PC-3 (cell line): Measurements from ENCODE around the gene RGL4. TPM values are rescaled to one million over a fixed set of nuclear protein-coding genes. Genes with fewer than 3 reads are reported as not detected.

ENCODE experiments used
- ATAC-seq: fragments of 200-7000 bp; cut with Tn5 transposase; 2 replicates; pipeline ENCODE4 v1.9.1; 2020; ENCODE audit warnings: mild to moderate bottlenecking, moderate library complexity
- BruUV-seq: library from RNA; stranded (reverse); fragments of 400-500 nt; replicated peaks from 2 replicates; lab custom pipeline; 2021; lab: Mats Ljungman, UMichigan
- CTCF ChIA-PET: fragments of 300-600 bp; sonication (Branson Sonifier 250); formaldehyde crosslinking; loops from one replicate; lab custom pipeline; 2022; ENCODE audit warnings: antibody characterized with exemption; lab: Charles Lee
- POLR2A ChIA-PET: fragments of 300-600 bp; sonication (Branson Sonifier 250); formaldehyde crosslinking; loops from one replicate; lab custom pipeline; 2022; ENCODE audit warnings: antibody characterized with exemption; ENCODE audit not compliant: unreplicated experiment; lab: Charles Lee
- DNase-seq: peaks from one replicate; pipeline ENCODE4 v3.0.0-alpha.2; 2015
- H2AFZ ChIP-seq: fragments of 300-600 bp; sonication (generic); 2 replicates; pipeline ENCODE4 v1.6.0; 2016; ENCODE audit warnings: antibody characterized with exemption, low read length
- H3F3A ChIP-seq: fragments of 300-600 bp; sonication (generic); one replicate; pipeline ENCODE4 v1.6.0; 2017; ENCODE audit warnings: antibody characterized with exemption, low read length, control low read depth, mild to moderate bottlenecking; ENCODE audit not compliant: unreplicated experiment
- H3K27ac ChIP-seq: fragments of 300-600 bp; sonication (generic); 2 replicates; pipeline ENCODE4 v1.5.1; 2016; ENCODE audit warnings: mild to moderate bottlenecking, low read length
- H3K27me3 ChIP-seq: fragments of 300-600 bp; sonication (generic); 2 replicates; pipeline ENCODE4 v1.6.1; 2016; ENCODE audit warnings: low read length, mixed read lengths
- H3K36me3 ChIP-seq: fragments of 300-600 bp; sonication (generic); 2 replicates; pipeline ENCODE4 v1.6.1; 2016; ENCODE audit warnings: low read depth, mixed run types, low read length, mixed read lengths
- H3K4me1 ChIP-seq: fragments of 300-600 bp; sonication (generic); 2 replicates; pipeline ENCODE4 v1.5.1; 2016; ENCODE audit warnings: low read length; ENCODE audit not compliant: insufficient read depth
- H3K4me2 ChIP-seq: fragments of 300-600 bp; sonication (generic); 2 replicates; pipeline ENCODE4 v1.6.0; 2016; ENCODE audit warnings: low read length
- H3K4me3 ChIP-seq: fragments of 300-600 bp; sonication (generic); 2 replicates; pipeline ENCODE4 v1.5.1; 2016; ENCODE audit warnings: mild to moderate bottlenecking, low read length, mixed read lengths
- H3K79me2 ChIP-seq: fragments of 300-600 bp; sonication (generic); 2 replicates; pipeline ENCODE4 v1.6.1; 2017; ENCODE audit warnings: low read length, mixed read lengths
- H3K9ac ChIP-seq: fragments of 300-600 bp; sonication (generic); 2 replicates; pipeline ENCODE4 v1.6.0; 2016; ENCODE audit warnings: mild to moderate bottlenecking, low read length
- H3K9me2 ChIP-seq: fragments of 300-600 bp; sonication (generic); replicated peaks from 2 replicates; pipeline ENCODE4 v1.6.1; 2016; ENCODE audit warnings: mixed run types, low read length, mixed read lengths
- H3K9me3 ChIP-seq: fragments of 300-600 bp; sonication (generic); 2 replicates; pipeline ENCODE4 v1.6.1; 2016; ENCODE audit warnings: low read length, mixed read lengths
- H4K20me1 ChIP-seq: fragments of 300-600 bp; sonication (generic); 2 replicates; pipeline ENCODE4 v1.6.1; 2016; ENCODE audit warnings: low read length, mixed read lengths
- EZH2 ChIP-seq: fragments of 300-600 bp; sonication (generic); IDR thresholded peaks from one replicate; pipeline ENCODE4 v1.6.1; 2017; ENCODE audit warnings: antibody characterized with exemption, mild to moderate bottlenecking, low read length; ENCODE audit not compliant: unreplicated experiment
- EZH2phosphoT487 ChIP-seq: fragments of 300-600 bp; sonication (generic); IDR thresholded peaks from 2 replicates; pipeline ENCODE4 v1.6.1; 2018; ENCODE audit warnings: mild to moderate bottlenecking, antibody characterized with exemption, low read length, borderline replicate concordance
- intact Hi-C: fragments of 100-400 bp; cut with micrococcal nuclease; formaldehyde crosslinking; loops from 2 replicates; pipeline ENCODE4 v1.9.0; 2023
- total RNA-seq: library from RNA; depleted of rRNA; stranded (reverse); fragments of >200 nt; gene quantifications from 2 replicates; pipeline ENCODE4 v1.2.3, GENCODE V29; 2014
- TF ChIP-seq, protein P1 (sequence below): fragments of 300-600 bp; sonication (generic); conservative IDR thresholded peaks from 2 replicates; pipeline ENCODE4 v1.5.1; 2017; ENCODE audit warnings: antibody characterized with exemption, low read depth, mild to moderate bottlenecking, low read length

RGL4 gene
- total RNA-seq, 1 experiment from 2014 or later, result not detected

DNA sequence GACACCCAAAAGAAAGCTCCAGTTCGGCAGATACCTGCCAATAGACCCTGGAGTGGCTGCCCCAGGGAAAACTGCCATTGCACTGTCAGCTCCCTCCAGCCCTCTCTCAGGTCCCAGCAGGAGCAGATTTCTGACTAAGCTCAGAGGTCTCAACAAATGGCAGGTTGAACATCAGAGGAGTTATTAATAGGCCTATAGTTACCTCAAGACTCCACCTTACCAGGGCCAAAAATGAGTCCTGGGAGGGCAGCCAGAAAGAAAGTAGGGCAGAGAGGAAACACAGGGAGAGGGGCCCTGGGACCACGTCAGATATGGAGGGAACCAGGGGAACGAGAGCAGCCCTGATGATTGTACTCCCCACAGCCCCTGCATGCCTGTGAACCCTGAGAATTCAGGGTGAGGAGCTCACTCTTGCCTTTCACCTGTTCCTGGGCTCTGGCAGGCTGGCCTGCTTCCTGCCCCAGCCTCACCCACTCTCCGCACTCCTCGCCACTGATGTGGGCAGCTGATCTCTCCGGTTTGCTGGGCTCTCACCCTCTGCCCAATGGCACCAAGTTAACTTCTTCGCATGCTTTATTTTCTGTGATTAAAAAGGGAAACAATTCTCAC, 4.3 kb upstream of the RGL4 start:
- Histone ChIP-seq H3K27ac (no peak overlapping the region), H3K27me3 (no peaks in the 10 kb centered on the region), H3K4me1 (no peaks in the 10 kb centered on the region), H4K20me1 (no peaks in the 10 kb centered on the region), H2AFZ (no peak overlapping the region), H3K9me3 (no peaks in the 10 kb centered on the region), H3K79me2 (no peaks in the 10 kb centered on the region), H3K9me2 (no peaks in the 10 kb centered on the region), H3K4me2 (no peak overlapping the region), H3K9ac (no peak overlapping the region), H3K36me3 (no peaks in the 10 kb centered on the region), H3K4me3 (no peak overlapping the region), H3F3A (no peaks in the 10 kb centered on the region)
- POLR2A ChIA-PET, result no interaction called here
- CTCF ChIA-PET, result no interaction called here
- intact Hi-C loops, result no loop called here
- ATAC-seq (no peak), DNase-seq (no peak)
- TF ChIP-seq, protein P1, sequence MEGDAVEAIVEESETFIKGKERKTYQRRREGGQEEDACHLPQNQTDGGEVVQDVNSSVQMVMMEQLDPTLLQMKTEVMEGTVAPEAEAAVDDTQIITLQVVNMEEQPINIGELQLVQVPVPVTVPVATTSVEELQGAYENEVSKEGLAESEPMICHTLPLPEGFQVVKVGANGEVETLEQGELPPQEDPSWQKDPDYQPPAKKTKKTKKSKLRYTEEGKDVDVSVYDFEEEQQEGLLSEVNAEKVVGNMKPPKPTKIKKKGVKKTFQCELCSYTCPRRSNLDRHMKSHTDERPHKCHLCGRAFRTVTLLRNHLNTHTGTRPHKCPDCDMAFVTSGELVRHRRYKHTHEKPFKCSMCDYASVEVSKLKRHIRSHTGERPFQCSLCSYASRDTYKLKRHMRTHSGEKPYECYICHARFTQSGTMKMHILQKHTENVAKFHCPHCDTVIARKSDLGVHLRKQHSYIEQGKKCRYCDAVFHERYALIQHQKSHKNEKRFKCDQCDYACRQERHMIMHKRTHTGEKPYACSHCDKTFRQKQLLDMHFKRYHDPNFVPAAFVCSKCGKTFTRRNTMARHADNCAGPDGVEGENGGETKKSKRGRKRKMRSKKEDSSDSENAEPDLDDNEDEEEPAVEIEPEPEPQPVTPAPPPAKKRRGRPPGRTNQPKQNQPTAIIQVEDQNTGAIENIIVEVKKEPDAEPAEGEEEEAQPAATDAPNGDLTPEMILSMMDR, result no peak
- TF ChIP-seq EZH2, result no peak
- no peak for TF ChIP-seq EZH2phosphoT487
- BruUV-seq, result no TSS peak

DNA sequence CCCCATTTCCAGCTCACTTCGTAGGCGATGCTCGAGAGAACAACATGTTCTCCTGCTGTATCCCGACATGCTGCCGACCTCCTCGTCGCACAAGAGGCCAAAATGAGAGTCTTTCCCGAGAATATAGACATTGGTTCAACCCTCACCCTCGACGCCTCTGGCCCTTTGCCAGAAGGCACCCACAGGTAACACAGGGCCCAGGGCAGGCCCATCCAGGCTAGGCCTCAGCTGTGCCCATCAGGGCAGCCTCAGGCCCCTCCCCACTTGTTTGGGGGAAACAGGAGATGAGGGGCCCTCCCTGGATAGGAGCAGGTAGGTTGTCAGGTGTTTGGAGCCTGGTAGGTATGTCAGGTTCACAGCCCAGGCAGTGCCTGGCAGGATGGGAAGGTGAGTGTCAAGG, 2.7 kb upstream of the RGL4 start:
- no peak overlapping the region for H3K4me3 ChIP-seq
- no peak overlapping the region for H3K4me2 ChIP-seq
- H4K20me1 ChIP-seq, result no peaks in the 10 kb centered on the region
- H3F3A ChIP-seq, result no peaks in the 10 kb centered on the region
- H3K9me2 ChIP-seq, result no peaks in the 10 kb centered on the region
- no peaks in the 10 kb centered on the region for H3K9me3 ChIP-seq
- TF ChIP-seq EZH2, result no peak
- TF ChIP-seq EZH2phosphoT487, result no peak
- TF ChIP-seq, protein P1, result no peak
- intact Hi-C loops, result no loop called here
- ChIA-PET POLR2A (no interaction called here), CTCF (no interaction called here)
- BruUV-seq, result no TSS peak
- no peak overlapping the region for H3K27ac ChIP-seq
- no peak overlapping the region for H3K9ac ChIP-seq
- ATAC-seq (no peak), DNase-seq (no peak)
- H3K4me1 ChIP-seq, result no peaks in the 10 kb centered on the region
- no peak overlapping the region for H2AFZ ChIP-seq
- no peaks in the 10 kb centered on the region for H3K36me3 ChIP-seq
- no peaks in the 10 kb centered on the region for H3K27me3 ChIP-seq
- no peaks in the 10 kb centered on the region for H3K79me2 ChIP-seq

DNA sequence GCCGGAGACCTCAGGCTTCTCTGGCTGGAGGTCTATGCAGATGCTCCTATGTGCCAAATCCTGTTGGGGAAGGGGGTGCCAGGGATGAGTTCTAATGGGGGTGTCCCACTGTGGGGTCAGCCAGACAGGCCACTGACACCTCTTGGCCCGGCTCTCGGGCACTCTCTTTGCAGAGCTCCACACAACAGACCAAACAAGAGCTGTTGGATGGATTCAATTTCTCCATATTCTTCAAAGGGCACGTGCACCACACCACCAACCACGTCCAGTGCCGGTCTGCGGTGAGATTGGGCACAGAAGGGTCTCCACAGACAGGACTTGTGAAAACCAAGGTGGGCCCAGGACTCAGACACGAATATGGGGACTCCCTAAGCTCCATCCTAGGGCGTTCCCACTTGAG, 2.2 kb upstream of the RGL4 start:
- no TSS peak for BruUV-seq
- Histone ChIP-seq H3K4me3 (no peak overlapping the region), H3K36me3 (no peaks in the 10 kb centered on the region), H3K9ac (no peak overlapping the region), H3F3A (no peaks in the 10 kb centered on the region), H3K9me2 (no peaks in the 10 kb centered on the region), H4K20me1 (no peaks in the 10 kb centered on the region), H3K4me1 (no peaks in the 10 kb centered on the region), H3K9me3 (no peaks in the 10 kb centered on the region), H2AFZ (no peak overlapping the region), H3K79me2 (no peaks in the 10 kb centered on the region), H3K4me2 (no peak overlapping the region), H3K27me3 (no peaks in the 10 kb centered on the region), H3K27ac (no peak overlapping the region)
- intact Hi-C loops, result no loop called here
- ChIA-PET POLR2A (interaction anchor here (0.6 kb wide), 1 partner anchor 47 kb away, joined by 4 read pairs; no protein-coding TSS in a partner anchor), CTCF (no interaction called here)
- no peak for DNase-seq
- TF ChIP-seq EZH2 (no peak), EZH2phosphoT487 (no peak)
- TF ChIP-seq, protein P1, result no peak
- ATAC-seq, result no peak
